GM19372 (cell line): ENCODE results near the gene GET4.

ENCODE experiments used
- ATAC-seq: cut with Tn5 transposase; IDR thresholded peaks from one replicate; pipeline ENCODE4 v1.9.1; 2021; ENCODE audit warnings: mild to moderate bottlenecking, low read depth, moderate library complexity; ENCODE audit not compliant: unreplicated experiment

GET4 gene, protein sequence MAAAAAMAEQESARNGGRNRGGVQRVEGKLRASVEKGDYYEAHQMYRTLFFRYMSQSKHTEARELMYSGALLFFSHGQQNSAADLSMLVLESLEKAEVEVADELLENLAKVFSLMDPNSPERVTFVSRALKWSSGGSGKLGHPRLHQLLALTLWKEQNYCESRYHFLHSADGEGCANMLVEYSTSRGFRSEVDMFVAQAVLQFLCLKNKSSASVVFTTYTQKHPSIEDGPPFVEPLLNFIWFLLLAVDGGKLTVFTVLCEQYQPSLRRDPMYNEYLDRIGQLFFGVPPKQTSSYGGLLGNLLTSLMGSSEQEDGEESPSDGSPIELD

GRCh38 chr7:876077-876971, at the start of gene GET4:
Gene GET4, plus strand, starts transcription at chr7:876554. Its CDS starts 92 bp downstream, at chr7:876646.
- ATAC-seq, result peak; percentile 68

- no peak for ATAC-seq
Measured at GRCh38 chr7:828793-829561, 47.4 kb upstream of the GET4 start.

DNA sequence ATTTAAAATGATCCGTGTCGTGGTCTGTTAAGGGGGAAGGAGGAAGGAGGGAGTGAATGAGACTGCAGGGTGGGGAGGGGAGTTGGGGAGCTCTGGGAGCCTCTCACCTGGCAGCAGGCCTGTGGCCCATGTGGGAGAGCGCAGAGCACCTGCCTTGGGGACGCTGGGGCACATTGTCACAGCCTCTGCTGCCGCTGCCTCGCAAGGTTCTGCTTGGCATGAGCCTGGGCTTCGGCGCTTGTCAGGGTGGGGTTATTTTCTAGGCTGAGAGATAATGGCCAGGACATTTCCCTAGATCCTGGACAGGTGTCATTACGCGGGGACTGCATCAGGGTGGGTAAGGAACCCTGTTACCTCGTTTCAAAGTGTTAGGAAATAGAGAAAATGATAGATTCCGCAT, 46.3 kb upstream of the GET4 start:
- ATAC-seq, result no peak

DNA sequence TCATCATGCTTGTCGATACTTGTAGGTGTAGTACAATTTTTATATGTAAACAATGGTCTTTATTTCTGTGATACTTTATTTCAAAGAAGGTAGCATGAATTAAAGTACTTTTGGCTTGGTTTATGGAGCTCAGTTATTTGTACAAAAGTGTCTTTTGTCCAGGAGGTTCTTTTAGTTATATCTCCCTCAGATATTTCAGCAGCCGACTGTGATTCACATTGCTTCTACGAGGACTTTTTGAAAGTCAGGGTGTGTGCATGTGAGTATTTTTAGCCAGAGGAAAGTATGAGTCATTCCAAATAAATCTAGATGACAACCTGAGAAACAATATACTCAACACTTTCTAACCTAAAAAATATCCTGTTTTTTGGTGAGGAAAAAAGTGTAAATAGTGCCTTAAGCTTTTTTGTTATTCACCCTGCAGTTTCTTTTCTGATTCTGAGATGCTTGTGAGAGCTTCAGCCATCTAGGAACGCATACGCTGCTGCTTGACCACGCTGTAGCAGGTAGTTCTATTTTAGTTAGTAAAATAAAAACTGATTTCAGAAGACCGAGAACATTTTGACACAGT, 44.7 kb upstream of the GET4 start:
- ATAC-seq, result peak; percentile 62

GRCh38 chr7:832167-832967, 44.0 kb upstream of the GET4 start, which contains the start of gene SUN1:
Gene SUN1, plus strand, starts transcription at chr7:832476. Its CDS starts 49 bp downstream, at chr7:832525.
- ATAC-seq, result peak; percentile 33

DNA sequence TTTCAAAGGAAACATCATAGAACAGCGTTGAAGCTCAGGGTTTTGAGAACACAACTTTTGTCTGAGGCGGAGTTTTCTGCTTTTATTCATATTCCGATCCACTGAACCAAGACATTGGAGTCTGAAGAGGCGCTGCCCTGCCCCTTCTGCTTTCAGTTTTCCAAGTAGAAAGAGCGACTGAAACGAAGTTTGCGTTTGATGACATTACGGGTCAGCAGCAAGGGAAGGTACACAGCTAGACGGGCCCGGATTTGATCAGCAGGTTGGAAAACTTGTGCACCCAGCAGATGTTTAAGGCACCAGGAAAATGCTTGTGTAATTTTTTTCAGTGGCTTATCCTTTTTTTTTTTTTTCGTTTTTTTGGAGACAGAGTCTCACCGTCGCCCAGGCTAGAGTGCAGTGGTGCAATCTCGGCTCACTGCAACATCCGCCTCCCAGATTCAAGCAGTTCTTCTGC, 43.4 kb upstream of the GET4 start:
- ATAC-seq, result no peak

- ATAC-seq, result no peak
Measured at GRCh38 chr7:833601-834258, 42.6 kb upstream of the GET4 start.

- ATAC-seq, result no peak
Measured at GRCh38 chr7:834277-834676, 42.1 kb upstream of the GET4 start.

GRCh38 chr7:835021-835420, 41.3 kb upstream of the GET4 start:
- ATAC-seq, result no peak

- ATAC-seq, result no peak
Measured at GRCh38 chr7:835485-836401, 40.6 kb upstream of the GET4 start.

- no peak for ATAC-seq
Measured at GRCh38 chr7:836429-836828, 39.9 kb upstream of the GET4 start.

DNA sequence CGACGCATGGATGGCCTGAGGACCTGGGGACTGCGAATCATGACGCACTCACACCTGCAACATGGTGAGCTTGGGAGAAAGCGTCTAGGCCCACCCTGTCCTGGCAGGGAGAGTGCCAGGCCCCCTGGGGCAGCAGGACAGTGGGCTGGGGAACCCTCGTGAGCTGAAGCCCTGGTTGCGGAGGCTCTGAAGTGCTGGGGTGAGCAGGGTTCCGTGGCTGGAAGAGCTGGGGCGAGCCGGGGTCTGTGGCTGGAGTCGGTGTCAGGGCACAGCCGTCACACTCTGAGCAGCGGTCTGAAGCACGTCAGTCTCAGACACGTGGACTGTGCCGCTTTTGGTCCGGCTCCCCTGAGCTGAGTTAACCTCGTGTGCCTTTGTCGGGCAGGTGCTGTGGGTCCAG, 39.4 kb upstream of the GET4 start:
- ATAC-seq, result no peak

GRCh38 chr7:840001-840600, 36.3 kb upstream of the GET4 start:
- ATAC-seq, result no peak

- ATAC-seq, result no peak
Measured at GRCh38 chr7:841943-842342, 34.4 kb upstream of the GET4 start.

DNA sequence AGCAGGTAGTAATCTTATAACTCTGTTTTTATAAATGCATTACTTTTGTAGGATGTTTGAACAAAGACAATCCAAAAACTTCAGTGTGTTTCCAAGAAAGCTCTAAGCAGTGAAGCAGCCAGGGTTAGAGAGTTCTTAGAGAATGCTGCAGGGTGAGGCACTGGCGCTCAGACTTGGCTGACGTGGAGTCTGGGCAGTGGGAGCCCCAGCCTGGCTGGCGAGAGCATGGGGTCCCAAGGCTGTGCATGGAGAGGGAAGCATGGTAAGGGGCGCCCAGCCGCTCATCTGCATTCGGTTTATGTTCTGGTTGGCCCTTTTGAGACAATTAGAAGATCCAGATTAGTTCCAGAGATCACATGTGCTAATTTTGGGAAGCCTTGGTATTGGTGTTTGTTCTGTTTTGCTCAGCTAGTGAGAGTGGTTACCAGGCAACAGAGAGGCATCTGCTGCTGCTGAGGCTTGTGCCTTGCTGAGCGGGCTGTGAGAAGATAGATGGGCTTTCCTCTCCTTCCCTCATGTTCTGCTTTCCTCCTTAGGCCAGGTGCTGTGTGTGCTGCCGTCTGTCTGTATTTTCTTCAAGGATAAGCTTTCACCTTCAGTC, 33.8 kb upstream of the GET4 start:
- ATAC-seq, result no peak

- ATAC-seq, result no peak
Measured at GRCh38 chr7:843230-843629, 33.1 kb upstream of the GET4 start.

- ATAC-seq, result no peak
Measured at GRCh38 chr7:844043-844442, 32.3 kb upstream of the GET4 start.
